ENCODE measurements around the gene FNBP1L.
"Not testable (repeated sequence)": the region's sequence is repeated elsewhere in the genome, so short reads cannot be mapped to it uniquely, and the experiment has no call there.

Gene FNBP1L

DNA sequence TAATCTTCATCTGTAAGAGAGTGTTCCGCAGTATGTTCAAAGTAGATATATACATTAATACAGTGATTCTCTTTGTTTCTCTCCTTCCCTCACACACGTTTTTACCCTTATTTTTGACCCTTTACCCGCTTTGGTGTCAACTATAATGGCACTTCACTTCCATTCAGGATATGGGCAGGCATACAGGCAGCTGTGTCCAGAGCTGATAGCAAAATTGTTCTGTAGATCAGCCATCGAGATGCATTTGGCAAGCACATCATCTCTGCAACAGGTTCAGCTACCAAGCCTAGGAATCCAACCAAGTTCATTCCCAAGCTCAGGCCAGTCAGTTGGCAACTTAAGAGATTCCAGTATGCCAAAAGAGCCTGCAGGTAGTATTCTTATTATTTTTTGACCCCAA lies 74.8 kb downstream of the FNBP1L start:
- in situ Hi-C loops (cut with MboI; ENCODE audit: low sequenced_read_pairs) = no loop called here

DNA sequence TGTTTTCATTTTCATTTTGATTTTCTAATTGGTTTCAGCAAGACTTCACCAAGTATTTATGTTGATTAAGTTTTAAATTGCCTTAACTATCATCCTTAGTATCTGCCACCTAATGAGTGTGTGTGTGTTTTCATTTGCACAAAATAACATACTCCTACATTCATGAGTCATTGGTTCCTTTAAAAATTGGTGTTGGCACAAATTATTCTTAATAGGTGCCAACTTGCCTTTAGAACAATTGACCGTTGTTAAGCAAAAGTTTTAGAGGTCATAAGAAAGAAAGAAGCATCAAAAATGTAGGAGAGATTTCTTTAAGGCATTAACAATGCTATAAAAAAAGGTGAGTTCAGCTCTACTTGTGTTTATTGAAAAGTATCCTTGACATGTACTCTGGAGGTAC lies 77.5 kb downstream of the FNBP1L start:
- in situ Hi-C loops (cut with MboI; ENCODE audit: low sequenced_read_pairs) = no loop called here

DNA sequence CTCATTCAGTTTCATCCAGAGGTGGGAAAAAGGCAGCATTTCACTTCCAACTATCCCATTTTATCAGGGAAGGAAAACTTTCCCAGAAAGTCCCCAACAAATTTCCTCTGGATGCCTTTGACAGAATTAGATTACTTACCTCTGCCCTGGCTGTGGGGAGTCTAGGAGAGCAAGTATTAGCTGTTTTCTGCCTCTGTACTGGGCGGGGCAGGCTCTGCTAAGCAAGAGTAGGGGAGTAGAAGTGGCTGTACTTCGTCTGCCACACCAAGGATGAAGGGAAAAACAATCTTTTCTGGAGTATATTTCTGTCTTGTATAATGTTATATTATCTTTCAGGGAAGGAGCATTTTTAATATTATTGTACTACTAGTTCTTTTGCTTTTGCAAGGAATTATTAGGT lies 78.5 kb downstream of the FNBP1L start:
- in situ Hi-C loops (cut with MboI; ENCODE audit: low sequenced_read_pairs) = no loop called here

DNA sequence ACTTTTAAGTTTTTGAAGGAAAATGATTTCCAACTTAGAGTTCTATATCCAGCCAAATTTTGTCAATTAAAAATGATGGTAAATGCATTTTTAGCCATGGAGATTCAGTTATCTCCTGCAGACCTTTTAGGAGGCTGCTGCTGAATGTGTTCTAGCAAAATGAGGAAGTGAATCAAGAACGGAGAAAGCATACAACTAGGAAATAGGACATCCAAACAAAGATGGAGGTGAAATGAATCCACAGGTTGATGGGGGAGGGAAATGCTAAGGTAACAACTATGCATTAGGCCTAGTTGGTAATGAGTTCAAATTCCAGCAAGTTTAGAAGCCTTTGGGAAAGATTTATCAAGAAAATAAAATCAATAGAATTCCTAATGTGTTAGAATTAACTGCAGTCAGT lies 80.5 kb downstream of the FNBP1L start:
- in situ Hi-C loops (cut with MboI; ENCODE audit: low sequenced_read_pairs) = no loop called here

DNA sequence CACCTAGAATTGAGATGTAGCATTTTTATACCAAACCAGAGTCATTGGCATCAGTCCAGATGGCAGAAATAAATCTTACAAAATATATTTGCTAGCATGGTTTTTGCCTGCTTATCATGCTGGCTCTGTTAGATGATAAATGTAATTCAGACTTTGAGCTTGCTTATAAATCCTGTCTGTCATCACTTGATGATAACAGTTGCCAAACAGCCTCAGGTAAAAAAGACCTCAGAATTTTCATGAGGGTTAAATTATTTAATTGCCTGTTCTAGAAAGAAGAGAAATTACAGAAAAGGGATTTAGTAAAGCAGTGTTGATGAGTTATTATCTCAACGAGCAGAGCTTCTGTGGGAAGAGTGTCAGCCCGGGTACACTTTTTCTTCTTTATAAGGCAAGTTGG lies 83.3 kb downstream of the FNBP1L start:
- in situ Hi-C loops (cut with MboI; ENCODE audit: low sequenced_read_pairs) = no loop called here

DNA sequence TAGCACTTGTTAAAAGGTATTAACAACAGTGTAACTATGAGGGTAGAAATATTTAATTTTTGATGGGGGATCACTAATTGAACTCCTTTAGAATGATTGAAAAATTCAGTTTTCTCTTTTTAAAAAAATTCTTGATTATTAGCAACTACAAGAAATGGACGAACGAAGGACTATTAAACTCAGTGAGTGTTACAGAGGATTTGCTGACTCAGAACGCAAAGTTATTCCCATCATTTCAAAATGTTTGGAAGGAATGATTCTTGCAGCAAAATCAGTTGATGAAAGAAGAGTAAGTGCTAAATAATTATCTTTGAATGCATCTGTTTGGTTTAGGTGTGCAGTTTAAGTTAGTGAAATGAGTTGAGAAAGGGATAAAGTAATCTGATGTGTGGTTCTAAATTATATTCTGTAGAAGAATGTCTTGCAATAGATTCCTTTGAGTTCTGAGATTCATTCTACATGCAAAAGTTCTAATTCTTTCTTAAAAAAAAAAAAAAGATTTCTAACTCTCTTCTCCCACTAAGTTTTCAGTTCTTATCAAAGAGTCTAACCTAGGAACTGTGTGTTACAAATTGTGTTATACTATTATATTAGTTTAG lies 85.0 kb downstream of the FNBP1L start:
- in situ Hi-C loops (cut with MboI; ENCODE audit: low sequenced_read_pairs) = no loop called here

DNA sequence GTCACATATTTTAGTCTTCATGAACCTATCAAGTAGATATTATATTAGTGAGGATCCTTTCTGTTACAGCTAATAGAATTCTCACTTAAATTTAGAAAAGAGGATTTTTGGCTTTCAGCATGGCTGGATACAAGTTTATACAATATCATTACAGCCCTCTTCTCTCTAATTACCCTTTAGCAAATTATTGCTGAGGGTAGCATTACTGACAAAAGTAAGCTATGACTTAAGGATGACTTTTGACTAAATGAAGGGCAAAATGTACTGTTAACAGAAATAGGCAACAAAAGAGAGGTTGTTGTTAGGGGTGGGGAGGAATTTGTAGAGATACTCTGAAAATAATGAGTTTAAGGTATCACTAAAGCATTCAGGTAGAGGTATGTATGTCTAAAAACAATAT lies 85.8 kb downstream of the FNBP1L start:
- in situ Hi-C loops (cut with MboI; ENCODE audit: low sequenced_read_pairs) = no loop called here

DNA sequence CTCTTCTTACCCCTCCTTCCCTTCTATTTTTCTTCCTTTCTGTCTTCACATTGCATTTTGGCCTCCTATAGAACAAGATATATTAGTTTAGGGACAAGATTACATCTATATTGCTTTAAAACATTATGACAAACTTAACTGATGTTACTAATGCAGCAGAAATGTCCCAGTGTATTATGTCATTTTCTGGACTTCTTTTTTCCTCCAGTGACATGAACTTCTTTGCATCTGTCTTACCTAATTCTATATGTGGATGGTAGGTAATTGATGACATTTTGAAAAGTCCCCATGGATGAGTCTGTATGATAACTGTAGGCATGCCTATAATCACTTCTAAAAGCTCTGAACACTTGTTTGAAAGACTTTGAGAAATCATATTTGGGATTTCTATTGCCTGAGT lies 89.5 kb downstream of the FNBP1L start:
- in situ Hi-C loops (cut with MboI; ENCODE audit: low sequenced_read_pairs) = no loop called here

DNA sequence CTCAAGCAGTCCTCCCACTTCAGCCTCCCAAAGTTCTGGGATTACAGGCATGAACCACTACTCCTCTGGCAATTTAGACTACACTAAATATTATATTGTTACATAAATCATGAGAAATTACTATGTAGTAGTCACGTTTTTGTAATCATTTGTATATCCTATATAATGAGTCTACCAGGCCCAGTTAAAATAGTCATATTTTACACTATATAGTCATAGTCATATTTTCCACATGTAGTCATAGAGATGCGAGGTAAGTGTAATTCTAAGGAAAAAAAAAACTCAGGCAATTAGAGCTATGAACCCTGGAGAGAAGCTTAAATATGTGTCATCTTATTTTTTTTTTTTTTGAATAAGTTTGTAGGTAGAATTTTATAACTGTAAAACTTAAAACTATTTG lies 90.0 kb downstream of the FNBP1L start:
- in situ Hi-C loops (cut with MboI; ENCODE audit: low sequenced_read_pairs) = no loop called here

DNA sequence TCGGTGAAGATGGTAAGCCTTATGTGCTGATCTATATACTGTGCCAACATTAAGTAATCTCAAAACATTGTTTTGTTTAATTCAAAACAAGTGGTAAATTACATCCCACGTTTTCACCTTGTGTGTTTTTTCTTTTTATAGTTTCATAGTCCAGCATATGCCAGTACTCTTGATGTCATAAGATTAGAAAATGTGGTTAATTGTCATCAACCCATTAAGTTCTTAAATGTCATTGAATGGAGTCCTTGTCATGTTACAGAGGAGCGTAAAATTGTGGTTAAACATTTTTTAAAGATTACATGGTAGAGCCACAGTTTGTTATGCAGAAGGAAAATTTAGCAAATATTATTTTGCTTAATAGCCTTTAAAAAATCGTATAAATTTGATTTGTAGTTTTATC lies 93.1 kb downstream of the FNBP1L start:
- in situ Hi-C loops (cut with MboI; ENCODE audit: low sequenced_read_pairs) = no loop called here

DNA sequence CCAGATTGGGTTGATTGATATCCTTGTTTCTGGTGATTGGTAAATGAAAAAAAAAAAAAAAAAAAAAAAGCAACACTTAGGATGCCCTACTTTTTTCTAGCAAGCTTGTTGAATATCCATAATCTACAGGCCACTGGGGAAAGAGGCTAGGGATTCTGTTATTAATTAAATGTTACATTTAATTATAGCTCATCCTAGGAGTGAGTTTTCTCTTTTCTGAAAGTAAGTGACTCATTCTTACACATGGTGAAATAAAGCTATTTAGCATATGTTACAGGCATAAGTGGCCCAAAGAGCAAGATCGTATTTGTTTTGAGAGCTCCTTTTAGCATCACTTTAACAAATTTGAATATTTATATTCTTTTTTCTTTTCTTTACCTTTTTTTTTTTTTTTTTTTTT lies 94.5 kb downstream of the FNBP1L start:
- in situ Hi-C loops (cut with MboI; ENCODE audit: low sequenced_read_pairs) = no loop called here

DNA sequence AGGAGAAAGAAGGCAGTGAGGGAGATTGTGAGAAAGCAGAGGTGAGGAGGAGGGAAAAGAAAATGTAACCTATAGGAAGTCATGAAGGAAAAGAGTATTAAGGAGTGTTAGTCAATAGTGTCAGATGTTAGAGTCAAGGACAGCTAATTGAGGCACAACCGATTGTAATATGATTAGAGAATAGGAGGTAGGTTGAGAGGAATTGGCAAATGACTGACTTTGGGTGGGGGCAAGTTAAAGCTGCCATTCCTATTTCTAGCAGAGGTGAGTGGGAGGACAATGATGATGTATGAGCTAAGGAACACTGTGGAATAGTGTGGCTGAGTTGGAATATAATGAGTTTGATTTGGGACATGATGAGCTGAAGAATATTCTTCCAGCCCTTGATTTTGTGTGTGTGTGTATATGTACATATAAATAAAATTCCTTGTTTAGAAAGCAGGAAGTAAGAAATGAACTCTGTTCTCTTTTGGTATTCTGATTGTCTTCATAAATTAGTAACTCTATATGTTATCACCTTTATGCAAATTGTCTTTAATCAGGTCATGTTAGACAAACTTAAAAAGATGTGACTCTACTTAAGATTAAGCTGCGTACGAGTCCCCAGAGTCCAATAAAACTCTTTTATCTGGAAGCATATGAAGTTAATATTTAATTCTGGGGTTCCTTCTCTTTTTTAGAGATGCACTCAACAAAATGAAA lies 98.4 kb downstream of the FNBP1L start:
- in situ Hi-C loops (cut with MboI; ENCODE audit: low sequenced_read_pairs) = no loop called here

DNA sequence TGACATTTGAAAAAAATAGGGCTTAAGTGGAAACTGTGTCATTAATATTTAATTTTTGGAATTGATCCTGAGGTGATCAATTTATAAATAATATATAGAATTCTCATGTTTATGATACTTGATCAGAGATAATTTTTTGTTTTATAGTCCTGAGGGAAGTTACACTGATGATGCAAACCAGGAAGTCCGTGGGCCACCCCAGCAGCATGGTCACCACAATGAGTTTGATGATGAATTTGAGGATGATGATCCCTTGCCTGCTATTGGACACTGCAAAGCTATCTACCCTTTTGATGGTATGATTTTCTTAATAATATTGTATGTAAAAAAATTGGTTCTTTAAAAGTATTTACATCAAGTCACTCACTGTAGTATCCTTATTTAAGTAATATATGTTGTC lies 101.2 kb downstream of the FNBP1L start:
- in situ Hi-C loops (cut with MboI; ENCODE audit: low sequenced_read_pairs) = no loop called here

DNA sequence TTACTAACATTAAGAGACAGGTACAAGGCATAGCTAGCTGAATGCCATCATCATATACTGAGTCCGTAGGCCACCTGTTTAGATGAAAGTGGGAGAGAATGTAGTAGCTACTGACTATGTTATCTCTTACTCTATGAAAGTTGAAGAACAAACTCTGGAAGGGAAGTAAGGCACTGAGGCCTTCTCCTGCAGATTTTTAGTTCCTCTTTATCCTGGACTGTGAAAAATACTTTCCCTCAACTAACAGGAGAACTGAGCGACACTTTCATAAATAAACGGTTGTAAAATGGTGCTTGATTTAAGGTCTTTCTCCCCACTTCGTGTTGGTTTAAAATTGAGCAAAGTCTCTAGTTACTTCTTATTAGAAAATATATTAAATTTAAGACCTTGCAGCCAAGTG lies 101.9 kb downstream of the FNBP1L start:
- in situ Hi-C loops (cut with MboI; ENCODE audit: low sequenced_read_pairs) = no loop called here

DNA sequence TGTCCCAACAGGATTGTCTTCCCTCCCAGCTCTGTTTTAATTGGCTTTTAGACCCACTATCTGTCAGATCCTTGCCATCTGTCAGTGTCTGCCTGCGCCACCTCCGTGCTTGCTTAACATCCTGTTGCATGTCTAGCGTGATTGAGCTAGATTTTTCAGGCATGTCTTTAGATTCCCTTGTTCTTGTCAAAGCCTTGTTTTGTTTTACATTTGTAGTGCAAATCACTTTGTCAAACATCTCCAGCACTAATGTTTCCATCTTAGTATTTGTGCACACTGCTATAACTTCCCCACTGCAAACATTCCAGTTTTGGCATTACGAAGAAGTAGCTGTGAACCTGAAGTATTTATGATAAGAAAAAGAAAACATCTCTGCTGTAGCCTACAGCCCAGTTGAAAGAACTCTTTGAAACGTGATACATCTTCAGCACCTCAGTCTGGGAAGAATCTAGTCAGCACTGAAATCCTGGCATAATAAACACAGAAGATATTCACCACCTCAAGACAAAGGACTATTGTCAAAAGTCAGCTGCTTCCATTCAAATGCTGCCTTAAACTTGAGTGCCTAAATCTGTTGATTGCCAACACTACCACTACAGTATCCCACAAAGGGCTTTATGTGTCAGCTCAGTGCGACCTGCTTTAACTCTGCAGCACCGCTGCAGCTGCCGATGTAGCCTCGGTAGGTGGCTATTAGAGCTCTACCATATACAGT lies 105.0 kb downstream of the FNBP1L start:
- in situ Hi-C loops (cut with MboI; ENCODE audit: low sequenced_read_pairs) = no loop called here

DNA sequence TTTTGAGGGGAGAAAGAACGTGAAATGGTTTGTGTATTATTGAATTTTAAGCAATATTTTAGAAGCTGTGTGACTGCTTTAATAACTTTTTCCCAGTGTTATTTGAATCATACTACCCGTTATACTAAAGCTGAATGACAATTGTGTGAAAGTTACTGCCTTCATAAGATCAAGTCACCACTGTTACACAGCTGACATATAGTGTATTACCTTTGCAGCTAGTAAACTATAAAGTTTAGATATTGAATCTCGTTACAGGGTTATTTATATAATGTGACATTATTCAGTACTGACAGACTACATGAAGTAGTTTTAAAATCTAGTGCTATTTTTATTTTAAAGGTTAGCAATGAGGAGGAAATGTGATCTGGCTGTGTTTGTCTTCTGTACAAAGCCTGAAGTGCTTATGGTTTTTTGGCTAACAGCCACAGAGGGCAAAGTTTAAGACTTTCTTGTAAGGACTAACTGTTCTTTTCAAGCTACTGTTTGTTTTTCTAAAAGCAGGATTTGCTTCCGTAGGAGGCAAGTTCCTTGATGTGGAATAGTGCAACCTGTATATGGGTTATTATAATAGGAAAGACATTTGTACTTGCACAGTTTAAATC lies 106.1 kb downstream of the FNBP1L start:
- in situ Hi-C loops (cut with MboI; ENCODE audit: low sequenced_read_pairs) = not testable (repeated sequence)

DNA sequence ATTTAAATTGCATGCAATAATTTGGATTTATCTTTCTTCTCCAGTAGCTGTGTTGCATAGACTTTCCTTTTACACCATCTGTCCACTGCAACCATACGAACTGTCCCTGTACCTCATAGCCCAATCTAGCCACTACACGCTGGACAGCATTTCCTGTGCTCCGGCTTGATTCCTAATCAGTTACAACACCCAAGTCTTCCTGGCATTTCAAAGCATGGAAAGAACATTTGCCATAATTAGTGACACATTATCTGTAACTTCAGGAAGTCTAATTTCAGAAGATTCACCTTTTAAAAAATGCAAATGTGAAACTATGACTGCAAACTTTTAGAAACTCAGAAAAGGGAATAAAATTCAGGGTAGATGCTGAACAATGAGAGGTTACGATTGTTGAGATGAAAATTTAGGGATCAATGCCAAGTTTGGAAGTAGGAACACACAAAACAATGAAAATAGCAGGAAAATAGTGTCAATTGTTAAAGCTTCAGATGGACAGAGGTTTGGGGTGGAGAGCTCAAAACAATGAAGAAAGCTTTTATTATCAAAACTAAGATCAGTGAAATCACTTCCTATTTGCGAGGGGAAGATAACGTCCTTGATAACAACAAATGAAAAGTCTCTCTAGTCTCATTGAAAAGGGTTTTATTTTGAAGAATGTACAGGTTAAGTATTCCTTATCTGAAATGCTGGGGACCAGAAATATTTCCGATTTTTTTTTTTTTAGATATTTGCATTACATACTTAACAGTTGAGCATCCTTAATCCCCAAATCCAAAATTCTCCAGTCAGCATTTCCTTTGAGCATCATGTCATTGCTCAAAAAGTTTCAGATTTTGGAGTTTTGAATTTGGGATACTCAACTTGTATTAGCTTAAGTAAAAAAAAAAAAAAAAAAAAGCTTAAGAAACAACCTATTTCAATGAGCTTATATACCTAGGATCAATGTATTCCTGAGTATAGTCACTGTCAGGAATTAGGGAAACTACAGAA lies 107.3 kb downstream of the FNBP1L start:
- in situ Hi-C loops (cut with MboI; ENCODE audit: low sequenced_read_pairs) = no loop called here

DNA sequence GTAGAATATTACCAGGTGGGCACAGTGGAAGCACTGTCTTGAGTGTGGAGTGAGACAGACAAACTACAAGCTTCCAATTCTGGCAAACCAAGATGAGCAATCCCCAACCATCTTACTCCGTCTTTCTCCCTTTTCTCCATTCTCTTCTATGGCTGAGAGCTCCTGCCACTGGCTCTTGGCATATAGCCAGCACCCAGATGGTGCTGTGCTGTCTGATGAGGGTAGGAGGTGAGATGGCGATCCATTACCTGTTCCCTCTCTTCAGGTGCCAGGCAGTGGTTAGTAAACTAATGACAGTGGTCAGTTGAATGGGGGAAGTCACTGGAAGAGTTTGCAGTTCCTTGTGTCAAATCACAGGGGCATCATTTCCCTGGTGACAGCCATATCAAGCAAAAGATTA lies 108.4 kb downstream of the FNBP1L start:
- in situ Hi-C loops (cut with MboI; ENCODE audit: low sequenced_read_pairs) = no loop called here

DNA sequence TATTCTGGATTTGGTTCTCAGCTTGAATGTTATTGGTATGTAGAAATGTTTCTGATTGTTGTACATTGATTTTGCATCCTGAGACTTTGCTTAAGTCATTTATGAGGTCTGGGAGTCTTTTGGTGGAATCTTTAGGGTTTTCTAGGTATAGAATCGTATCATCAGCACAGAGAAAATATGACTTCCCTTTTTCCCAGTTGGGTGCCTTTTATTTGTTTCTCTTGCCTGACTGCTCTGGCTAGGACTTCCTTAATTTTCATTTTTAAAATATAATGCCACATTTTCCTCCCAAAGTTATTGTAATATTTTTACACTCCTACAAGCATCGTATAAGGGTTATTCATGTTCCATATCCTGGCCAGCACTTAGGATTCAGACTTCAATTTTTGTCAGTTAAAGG lies 111.1 kb downstream of the FNBP1L start:
- in situ Hi-C loops (cut with MboI; ENCODE audit: low sequenced_read_pairs) = no loop called here

DNA sequence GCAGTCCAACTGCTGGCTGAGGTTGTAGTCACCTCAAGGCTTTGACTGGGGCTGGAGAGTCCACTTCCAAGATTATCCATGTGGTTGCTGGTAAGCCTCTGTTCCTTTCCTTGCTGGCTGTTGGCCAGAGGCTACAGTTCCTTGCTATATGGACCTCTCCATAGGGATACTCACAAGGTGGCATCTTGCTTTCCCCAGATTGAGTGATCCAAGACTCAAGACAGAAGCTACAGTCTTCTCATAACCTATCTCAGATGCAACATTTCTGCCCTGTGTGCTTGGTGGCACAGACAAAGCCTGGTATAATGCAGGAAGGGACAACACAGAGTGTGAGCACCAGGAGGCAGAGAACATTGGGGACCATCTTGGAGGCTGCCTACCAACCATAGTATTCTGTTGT lies 111.8 kb downstream of the FNBP1L start:
- in situ Hi-C loops (cut with MboI; ENCODE audit: low sequenced_read_pairs) = no loop called here
